ENCODE results near the gene CCDC149. TPM values are rescaled to one million over a fixed set of nuclear protein-coding genes. Genes with fewer than 3 reads are reported as not detected.

Gene CCDC149
- total RNA-seq, 8 experiments from 2014 or later: 0.81 to 15.5 (median 7.3) TPM

DNA sequence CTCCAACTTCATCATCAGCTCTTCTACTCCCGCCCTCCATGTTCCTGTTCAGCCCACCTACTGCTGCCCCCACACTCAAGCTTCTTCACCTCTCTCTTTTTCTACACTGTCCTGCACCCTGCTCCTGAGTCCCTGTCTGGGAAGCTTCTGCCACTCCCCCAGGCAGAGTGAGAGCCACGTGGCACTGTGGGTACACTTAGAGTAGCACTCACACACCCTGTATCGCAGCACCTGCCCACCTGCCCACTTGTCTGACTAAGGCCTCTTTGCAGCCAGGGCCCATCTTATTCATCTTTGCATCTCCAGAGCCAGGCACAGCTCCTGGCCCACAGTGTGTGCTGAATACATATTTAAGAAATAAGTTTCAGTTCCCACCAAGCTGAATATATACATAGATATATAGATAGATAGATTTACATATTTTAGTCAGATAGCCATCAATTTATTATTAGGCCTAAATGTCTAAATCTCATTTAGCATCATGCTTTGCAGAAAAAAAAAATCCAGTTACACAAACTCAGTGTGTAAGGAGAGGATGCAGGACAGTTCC is 24.9 kb downstream of the CCDC149 start:
- Histone ChIP-seq H3K4me3 (no peak overlapping the region), H3K27ac (no peak overlapping the region), H3K4me1 (replicated peaks in 1 of 2) (no peaks in the 10 kb centered on the region)
- WGBS, 10 experiments: 0 to 69% (median 40%) methylated on average over 1 to 3 of the region's 3 CpGs; no CpG with 5 or more reads in 7 of the 10 experiments
- peak in 1 of 8 experiments; percentile 36 for ATAC-seq (replicated peaks in 6 of 8)
- in situ Hi-C loops (cut with MboI; ENCODE audit: low pct_unique_long_range_greater_than_20kb in 2 of 9, low sequenced_read_pairs in 9 of 9, unreplicated experiment in 9 of 9): no loop called here

DNA sequence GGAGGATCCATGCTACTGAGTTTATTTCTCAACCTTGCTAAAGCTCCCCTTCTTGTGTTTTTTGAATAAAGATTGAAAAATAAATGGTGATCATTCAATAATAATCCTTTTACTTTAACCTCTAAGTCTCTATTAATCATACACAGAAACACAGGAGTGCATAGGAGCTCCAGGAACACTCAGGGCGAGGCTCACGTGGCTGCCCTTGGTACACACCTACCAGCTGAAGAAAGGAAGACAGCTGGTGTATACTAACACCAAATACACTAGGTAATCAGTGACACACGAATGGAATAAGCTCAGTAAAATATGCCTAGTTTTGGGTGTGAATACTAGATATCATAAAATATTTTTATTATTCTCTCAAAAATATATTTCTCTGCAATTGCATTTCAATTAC is 26.2 kb downstream of the CCDC149 start:
- H3K4me3 ChIP-seq: no peak overlapping the region
- in situ Hi-C loops (cut with MboI; ENCODE audit: low pct_unique_long_range_greater_than_20kb in 2 of 9, low sequenced_read_pairs in 9 of 9, unreplicated experiment in 9 of 9): no loop called here
- H3K4me1 ChIP-seq (replicated peaks in 1 of 2): no peaks in the 10 kb centered on the region
- WGBS, 10 experiments: 0 to 90% (median 64%) methylated on average over 1 to 3 of the region's 3 CpGs; no CpG with 5 or more reads in 2 of the 10 experiments
- H3K27ac ChIP-seq: no peak overlapping the region
- ATAC-seq (replicated peaks in 6 of 8): no peak

DNA sequence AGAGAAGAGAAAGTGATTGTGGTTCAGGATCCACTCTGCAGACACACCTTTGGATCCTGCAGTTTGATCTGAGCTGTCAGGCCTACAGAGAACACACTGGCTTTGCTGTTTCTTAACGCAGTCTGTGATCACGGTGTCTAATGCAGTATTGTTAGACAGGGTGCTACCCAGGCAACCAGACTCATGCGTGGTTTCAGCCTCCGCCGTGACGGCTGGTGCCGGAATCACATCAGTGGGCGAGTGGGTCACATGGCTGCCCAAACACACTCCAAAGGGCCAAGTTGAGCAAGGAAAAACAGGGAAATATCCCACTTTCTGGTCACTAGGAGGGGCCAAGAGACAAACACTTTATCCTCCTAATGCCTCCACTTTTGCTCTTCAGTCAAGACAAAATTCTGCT is 27.5 kb downstream of the CCDC149 start:
- peak in 5 of 8 experiments; percentile 75 to 95 (median 89) for ATAC-seq (replicated peaks in 6 of 8)

DNA sequence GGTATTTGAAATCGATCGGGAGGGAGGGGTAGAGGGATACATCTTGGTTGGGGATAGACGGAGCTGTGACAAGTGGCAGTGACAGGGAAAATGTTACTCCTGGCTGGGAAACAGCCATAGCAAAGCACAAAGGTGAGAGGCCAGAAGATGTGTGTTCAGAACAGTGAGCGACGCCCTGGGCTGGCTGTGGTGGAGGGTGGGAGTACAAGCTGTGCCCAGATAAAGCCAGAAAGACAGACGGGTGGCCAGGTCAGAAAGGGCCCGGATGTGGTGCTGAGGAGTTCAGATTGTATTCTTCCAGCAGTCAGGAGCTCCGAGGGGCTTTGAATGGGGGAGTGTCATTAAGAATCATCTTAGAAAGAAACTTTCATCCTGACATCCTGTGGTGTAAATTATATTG is 27.9 kb downstream of the CCDC149 start:
- peak in 5 of 8 experiments; percentile 27 to 43 (median 41) for ATAC-seq (replicated peaks in 6 of 8)
- Histone ChIP-seq H3K4me1 (replicated peaks in 1 of 2) (no peaks in the 10 kb centered on the region), H3K27ac (no peak overlapping the region), H3K4me3 (no peak overlapping the region)
- in situ Hi-C loops (cut with MboI; ENCODE audit: low pct_unique_long_range_greater_than_20kb in 2 of 9, low sequenced_read_pairs in 9 of 9, unreplicated experiment in 9 of 9): no loop called here
- 60 to 78% (median 67%) methylated on average over 1 to 7 of the region's 8 CpGs; no CpG with 5 or more reads in 4 of the 10 experiments for WGBS, 10 experiments

More for the DNA sequence above, 27.5 kb downstream of the CCDC149 start:
- H3K4me3 ChIP-seq: no peak overlapping the region
- no peak overlapping the region for H3K27ac ChIP-seq
- in situ Hi-C loops (cut with MboI; ENCODE audit: low pct_unique_long_range_greater_than_20kb in 2 of 9, low sequenced_read_pairs in 9 of 9, unreplicated experiment in 9 of 9): no loop called here
- WGBS, 10 experiments: 57 to 100% (median 71%) methylated on average over 2 to 8 of the region's 8 CpGs; no CpG with 5 or more reads in 5 of the 10 experiments
- no peaks in the 10 kb centered on the region for H3K4me1 ChIP-seq (replicated peaks in 1 of 2)

DNA sequence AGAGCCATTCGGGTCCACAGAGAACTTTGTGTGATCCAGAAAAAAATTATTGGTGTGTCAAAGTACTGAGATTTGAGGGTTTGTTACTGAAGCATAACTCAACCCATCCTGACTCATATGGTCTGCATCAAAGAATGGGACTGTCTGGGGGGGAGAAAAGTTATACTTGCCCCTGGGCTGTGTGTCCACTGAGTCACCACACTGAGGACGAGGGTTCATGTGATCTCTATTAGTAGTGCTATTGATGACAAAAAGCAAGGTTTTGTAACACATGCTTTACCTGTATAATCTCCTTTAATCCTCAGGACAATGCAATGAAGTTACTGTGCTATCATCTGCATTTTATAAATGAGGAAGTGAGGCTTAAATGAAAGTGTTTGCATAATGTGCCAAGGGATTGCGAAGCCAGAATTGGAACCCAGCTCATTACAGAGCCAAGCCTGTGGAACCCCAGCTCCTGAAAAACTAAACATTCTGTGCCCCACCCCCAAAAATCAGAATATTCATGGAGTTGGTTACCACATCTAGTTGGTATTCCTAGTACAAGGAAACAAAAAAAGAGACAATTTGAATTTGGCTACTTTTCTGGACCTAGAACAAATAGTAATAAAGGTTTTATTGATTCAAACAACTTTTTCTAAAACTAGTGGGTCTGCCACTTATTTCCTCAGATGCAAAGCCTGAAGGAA is 31.2 kb downstream of the CCDC149 start:
- ATAC-seq (replicated peaks in 6 of 8): peak in 2 of 8 experiments; percentile 52 to 58
- Histone ChIP-seq H3K4me1 (replicated peaks in 1 of 2) (peaks cover 8 to 10% of the 10 kb centered on the region in 2 donors), H3K27ac (no peak overlapping the region), H3K4me3 (no peak overlapping the region)
- 20 to 100% (median 64%) methylated on average over 1 to 3 of the region's 3 CpGs; no CpG with 5 or more reads in 1 of the 10 experiments for WGBS, 10 experiments
- in situ Hi-C loops (cut with MboI; ENCODE audit: low pct_unique_long_range_greater_than_20kb in 2 of 9, low sequenced_read_pairs in 9 of 9, unreplicated experiment in 9 of 9): no loop called here

DNA sequence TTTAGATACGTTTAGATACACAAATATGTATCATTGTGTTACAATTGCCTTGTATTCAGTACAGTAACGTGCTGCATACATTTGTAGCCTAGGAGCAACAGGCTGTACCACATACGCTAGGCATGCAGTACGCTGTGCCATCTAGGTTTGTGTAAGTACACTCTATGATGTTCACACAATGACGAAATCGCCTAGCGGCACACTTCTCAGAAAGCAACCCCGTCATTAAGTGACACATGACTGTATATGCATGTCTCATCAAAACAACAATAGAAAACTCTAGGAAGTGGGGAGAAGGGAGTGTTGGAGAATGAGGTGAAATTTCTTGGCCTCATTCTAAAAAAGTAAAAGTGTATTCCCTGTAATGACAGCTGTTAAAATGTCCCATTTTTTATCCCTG is 32.7 kb downstream of the CCDC149 start:
- in situ Hi-C loops (cut with MboI; ENCODE audit: low pct_unique_long_range_greater_than_20kb in 2 of 9, low sequenced_read_pairs in 9 of 9, unreplicated experiment in 9 of 9): no loop called here
- whole genome bisulfite sequencing, 10 experiments: 64 to 100% (median 92%) methylated on average over 2 to 8 of the region's 8 CpGs; no CpG with 5 or more reads in 1 of the 10 experiments
- Histone ChIP-seq H3K4me3 (no peak overlapping the region), H3K4me1 (replicated peaks in 1 of 2) (peaks cover 8 to 10% of the 10 kb centered on the region in 2 donors), H3K27ac (no peak overlapping the region)
- no peak for ATAC-seq (replicated peaks in 6 of 8)

DNA sequence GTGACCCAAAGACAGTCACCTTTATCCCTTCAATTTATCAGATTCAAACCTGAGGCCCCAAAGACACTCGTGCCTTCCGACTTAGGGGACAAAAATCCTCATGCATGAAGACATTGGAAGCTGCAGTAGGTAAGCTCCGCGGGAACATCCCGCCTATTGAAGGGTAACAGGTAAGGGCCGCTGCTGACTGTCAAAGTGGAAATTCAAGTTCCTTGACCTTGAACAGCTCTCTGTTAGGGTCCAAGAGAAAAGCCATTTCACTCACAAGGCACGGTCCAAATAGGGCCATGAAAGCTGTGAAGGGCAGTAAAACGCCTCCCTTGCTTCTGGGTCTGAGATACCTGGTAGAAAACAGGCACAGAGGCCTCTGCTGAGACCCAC is 34.2 kb downstream of the CCDC149 start:
- H3K4me1 ChIP-seq (replicated peaks in 1 of 2): peaks cover 8 to 10% of the 10 kb centered on the region in 2 donors
- 59 to 100% (median 82%) methylated on average over 1 to 8 of the region's 8 CpGs; no CpG with 5 or more reads in 2 of the 10 experiments for WGBS, 10 experiments
- no peak overlapping the region for H3K4me3 ChIP-seq
- no peak for ATAC-seq (replicated peaks in 6 of 8)
- no peak overlapping the region for H3K27ac ChIP-seq
- in situ Hi-C loops (cut with MboI; ENCODE audit: low pct_unique_long_range_greater_than_20kb in 2 of 9, low sequenced_read_pairs in 9 of 9, unreplicated experiment in 9 of 9): no loop called here

DNA sequence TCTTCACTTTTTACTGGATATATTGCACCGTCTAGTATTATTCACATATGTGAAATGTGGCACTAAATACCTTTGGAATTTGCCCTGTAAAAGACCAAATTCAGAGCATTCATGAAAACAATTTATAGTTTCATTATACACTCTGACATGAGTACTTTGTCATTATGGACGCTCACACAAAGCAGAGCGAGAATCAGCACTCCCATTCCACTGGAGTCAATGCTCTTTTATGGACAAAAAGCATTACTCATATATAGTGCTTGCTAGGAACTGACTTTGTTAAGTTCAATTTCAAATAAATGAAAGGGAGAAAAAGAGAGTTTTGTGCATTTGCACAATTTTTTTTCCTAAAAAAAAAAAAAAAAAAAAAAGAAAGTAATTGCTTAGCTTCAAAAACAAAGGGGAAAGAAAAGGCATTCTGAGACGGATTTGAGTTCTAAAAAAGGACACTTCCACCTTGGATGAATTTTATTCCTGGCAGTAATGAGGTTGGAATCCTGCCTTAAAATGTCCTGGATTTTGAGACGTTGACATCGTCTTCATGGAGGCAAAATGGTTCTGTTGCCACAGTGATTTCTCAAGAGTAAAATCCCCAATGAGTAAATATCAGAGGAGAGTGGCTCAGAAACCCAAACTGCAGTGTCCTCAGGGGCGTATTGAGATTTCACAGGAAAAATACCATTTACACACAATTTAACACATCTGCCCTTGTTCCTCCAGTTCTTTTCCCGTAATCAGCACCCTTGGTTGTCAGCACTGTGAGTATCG is 34.8 kb downstream of the CCDC149 start:
- Histone ChIP-seq H3K27ac (no peak overlapping the region), H3K4me1 (replicated peaks in 1 of 2) (peaks cover 8 to 10% of the 10 kb centered on the region in 2 donors), H3K4me3 (no peak overlapping the region)
- WGBS, 10 experiments: 40 to 85% (median 55%) methylated on average over 3 to 9 of the region's 9 CpGs
- ATAC-seq (replicated peaks in 6 of 8): peak in 5 of 8 experiments; percentile 44 to 92 (median 65)
- in situ Hi-C loops (cut with MboI; ENCODE audit: low pct_unique_long_range_greater_than_20kb in 2 of 9, low sequenced_read_pairs in 9 of 9, unreplicated experiment in 9 of 9): no loop called here

DNA sequence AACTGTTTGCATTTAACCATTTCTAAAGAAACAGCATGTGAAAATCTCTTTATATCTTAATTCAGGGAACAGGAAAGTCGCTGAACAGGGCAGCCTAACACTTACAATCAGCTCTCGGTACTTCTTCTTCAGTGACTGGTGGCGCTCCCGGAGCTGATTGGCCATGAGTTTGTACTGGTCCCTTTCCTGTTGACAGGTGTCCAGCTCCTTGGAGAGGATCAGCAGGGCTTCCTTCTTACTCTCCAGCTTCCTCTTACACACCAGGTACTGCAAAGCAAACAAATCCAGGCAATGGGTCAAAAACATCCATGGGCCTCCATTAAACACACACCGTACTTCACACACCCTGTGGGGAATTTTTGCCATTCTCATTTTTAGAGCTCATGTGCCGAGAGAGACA is 36.4 kb downstream of the CCDC149 start:
- no peak for ATAC-seq (replicated peaks in 6 of 8)
- WGBS, 10 experiments: 14 to 100% (median 87%) methylated on average over 1 to 6 of the region's 6 CpGs; no CpG with 5 or more reads in 1 of the 10 experiments
- in situ Hi-C loops (cut with MboI; ENCODE audit: low pct_unique_long_range_greater_than_20kb in 2 of 9, low sequenced_read_pairs in 9 of 9, unreplicated experiment in 9 of 9): no loop called here
- Histone ChIP-seq H3K4me1 (replicated peaks in 1 of 2) (peaks cover 8 to 10% of the 10 kb centered on the region in 2 donors), H3K4me3 (no peak overlapping the region), H3K27ac (no peak overlapping the region)

DNA sequence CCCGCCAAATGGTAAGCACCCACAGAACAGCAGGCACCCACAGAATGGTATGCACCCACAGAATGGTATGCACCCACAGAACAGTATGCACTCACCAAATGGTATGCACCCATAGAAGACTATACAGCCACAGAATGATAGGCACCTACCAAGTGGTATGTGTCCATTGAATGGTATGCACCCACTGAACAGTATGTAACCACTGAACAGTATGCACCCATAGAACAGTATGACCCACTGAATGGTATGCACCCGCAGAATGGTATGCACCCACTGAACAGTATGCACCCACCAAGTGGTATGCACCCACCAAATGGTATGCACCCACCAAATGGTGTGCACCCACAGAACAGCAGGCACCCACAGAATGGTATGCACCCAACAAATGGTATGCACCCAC is 40.1 kb downstream of the CCDC149 start:
- no peak for ATAC-seq (replicated peaks in 6 of 8)
- WGBS, 10 experiments: 83 to 100% (median 100%) methylated on average over 1 of the region's 2 CpGs; no CpG with 5 or more reads in 7 of the 10 experiments
- Histone ChIP-seq H3K27ac (no peak overlapping the region), H3K4me3 (no peak overlapping the region), H3K4me1 (replicated peaks in 1 of 2) (peaks cover 0 to under 1% of the 10 kb centered on the region in 2 donors)
- in situ Hi-C loops (cut with MboI; ENCODE audit: low pct_unique_long_range_greater_than_20kb in 2 of 9, low sequenced_read_pairs in 9 of 9, unreplicated experiment in 9 of 9): no loop called here

DNA sequence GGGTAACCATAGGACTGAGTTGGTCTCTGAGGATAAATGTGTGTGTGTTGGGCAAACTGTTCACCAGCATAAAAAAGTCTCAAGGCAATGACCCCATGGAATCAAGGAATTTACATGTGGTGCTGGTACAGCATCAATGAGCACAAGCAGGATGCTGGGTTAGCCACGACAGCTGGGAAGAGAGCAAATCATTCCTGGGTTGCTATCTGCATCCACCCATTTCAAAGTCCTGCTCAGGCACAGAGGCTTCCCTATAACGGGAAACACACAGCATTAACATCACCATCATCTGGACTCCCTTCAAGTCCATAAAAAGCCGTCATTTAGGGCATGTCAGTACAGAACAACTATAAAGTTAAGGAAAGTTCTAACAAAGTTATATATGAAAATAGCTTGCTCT is 41.6 kb downstream of the CCDC149 start:
- H3K27ac ChIP-seq: no peak overlapping the region
- no peaks in the 10 kb centered on the region for H3K4me1 ChIP-seq (replicated peaks in 1 of 2)
- no peak overlapping the region for H3K4me3 ChIP-seq
- 37 to 88% (median 79%) methylated on average over 1 to 3 of the region's 3 CpGs; no CpG with 5 or more reads in 3 of the 10 experiments for WGBS, 10 experiments
- peak in 2 of 8 experiments; percentile 54 to 80 for ATAC-seq (replicated peaks in 6 of 8)
- in situ Hi-C loops (cut with MboI; ENCODE audit: low pct_unique_long_range_greater_than_20kb in 2 of 9, low sequenced_read_pairs in 9 of 9, unreplicated experiment in 9 of 9): no loop called here

DNA sequence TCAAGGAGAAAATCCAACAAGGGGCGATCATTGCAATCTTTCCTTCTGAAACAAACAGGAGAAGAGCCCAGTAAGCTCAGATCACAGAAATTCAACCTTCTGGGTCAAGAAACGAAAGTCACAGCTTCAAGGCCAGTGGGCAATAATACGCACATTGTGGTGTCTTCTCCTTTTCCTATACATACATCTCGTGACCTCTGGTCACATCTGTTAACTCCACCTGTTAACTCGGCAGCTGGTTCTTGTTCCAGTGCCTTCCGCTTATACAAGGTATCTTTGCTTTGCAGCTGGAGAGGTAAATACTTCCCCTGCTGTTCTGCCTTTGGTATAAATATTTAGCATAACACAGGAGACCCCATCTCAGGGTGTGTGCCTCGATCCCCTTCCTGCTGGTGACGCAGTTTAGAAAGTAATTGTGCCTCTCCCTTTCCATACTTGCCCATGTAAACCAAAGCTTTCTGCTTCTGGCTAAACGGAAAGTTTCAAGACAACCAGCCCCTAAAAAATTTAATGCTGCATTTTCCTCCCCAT is 45.0 kb downstream of the CCDC149 start:
- WGBS, 10 experiments: 64 to 100% (median 75%) methylated on average over 1 to 7 of the region's 9 CpGs

DNA sequence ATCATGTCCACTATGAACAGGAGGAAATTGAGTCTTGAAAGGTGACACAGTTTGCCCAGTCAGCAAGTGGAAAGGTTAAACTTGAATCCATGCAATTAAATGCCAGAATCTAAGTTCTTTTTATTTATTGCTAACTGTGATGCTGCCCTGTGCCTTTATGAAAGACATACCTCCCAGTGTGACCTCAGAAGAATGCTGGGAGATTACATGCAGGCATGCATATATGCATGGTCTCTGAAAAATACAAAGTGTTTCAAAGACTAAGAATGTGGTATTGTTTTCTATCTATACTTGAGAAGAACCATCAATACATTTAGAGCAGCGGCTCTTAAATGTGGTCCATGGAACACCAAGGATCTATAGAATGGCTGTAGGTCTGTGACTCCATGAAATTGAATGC is 45.6 kb downstream of the CCDC149 start:
- Histone ChIP-seq H3K4me1 (replicated peaks in 1 of 2) (peaks cover 0 to 4% of the 10 kb centered on the region in 2 donors), H3K27ac (no peak overlapping the region), H3K4me3 (no peak overlapping the region)
- in situ Hi-C loops (cut with MboI; ENCODE audit: low pct_unique_long_range_greater_than_20kb in 2 of 9, low sequenced_read_pairs in 9 of 9, unreplicated experiment in 9 of 9): no loop called here
- 60 to 100% (median 91%) methylated on average over 1 of the region's 1 CpG; no CpG with 5 or more reads in 5 of the 10 experiments for WGBS, 10 experiments
- peak in 3 of 8 experiments; percentile 67 to 72 (median 70) for ATAC-seq (replicated peaks in 6 of 8)

More for the DNA sequence above, 45.0 kb downstream of the CCDC149 start:
- no peak overlapping the region for H3K27ac ChIP-seq
- in situ Hi-C loops (cut with MboI; ENCODE audit: low pct_unique_long_range_greater_than_20kb in 2 of 9, low sequenced_read_pairs in 9 of 9, unreplicated experiment in 9 of 9): no loop called here
- H3K4me3 ChIP-seq: no peak overlapping the region
- ATAC-seq (replicated peaks in 6 of 8): no peak
- H3K4me1 ChIP-seq (replicated peaks in 1 of 2): peaks cover 0 to 4% of the 10 kb centered on the region in 2 donors
